Measurements from ENCODE around the gene LYPD6. TPM values are rescaled to one million over a fixed set of nuclear protein-coding genes. Genes with fewer than 3 reads are reported as not detected.

Gene LYPD6
- total RNA-seq, 2 donors from 2014 or later = 0.99 to 2.9 TPM

- 90 to 93% methylated on average over 6 of the region's 6 CpGs for WGBS, 2 donors
- Histone ChIP-seq H3K27ac (no peak overlapping the region), H3K4me1 (no peaks in the 10 kb centered on the region), H3K4me3 (no peak overlapping the region), H3K36me3 (replicated peaks in 1 of 2; ENCODE audit: insufficient read depth in 1 of 2, low read depth in 2 of 2) (no peaks in the 10 kb centered on the region), H3K9me3 (no peaks in the 10 kb centered on the region), H3K27me3 (no peaks in the 10 kb centered on the region)
- DNase-seq (no peak), ATAC-seq (no peak)
- intact Hi-C loops (cut with DNase I) = no loop called here
- TF ChIP-seq CTCF (IDR thresholded peaks at IDR 0.05) (no peak), POLR2A (IDR thresholded peaks at IDR 0.05) (no peak)
Measured at GRCh38 chr2:149410701-149411484, 80.5 kb downstream of the LYPD6 start.

GRCh38 chr2:149413487-149413886 lies 83.1 kb downstream of the LYPD6 start:
- 78 to 86% methylated on average over 2 of the region's 2 CpGs for WGBS, 2 donors
- Histone ChIP-seq H3K4me1 (no peaks in the 10 kb centered on the region), H3K27me3 (no peaks in the 10 kb centered on the region), H3K27ac (no peak overlapping the region), H3K9me3 (no peaks in the 10 kb centered on the region), H3K4me3 (no peak overlapping the region), H3K36me3 (replicated peaks in 1 of 2; ENCODE audit: insufficient read depth in 1 of 2, low read depth in 2 of 2) (no peaks in the 10 kb centered on the region)
- intact Hi-C loops (cut with DNase I) = no loop called here
- DNase-seq = no peak
- no peak for TF ChIP-seq POLR2A (IDR thresholded peaks at IDR 0.05)
- no peak for TF ChIP-seq CTCF (IDR thresholded peaks at IDR 0.05)
- ATAC-seq = no peak

GRCh38 chr2:149415086-149415485 lies 84.7 kb downstream of the LYPD6 start:
- intact Hi-C loops (cut with DNase I) = no loop called here
- Histone ChIP-seq H3K4me1 (no peaks in the 10 kb centered on the region), H3K36me3 (replicated peaks in 1 of 2; ENCODE audit: insufficient read depth in 1 of 2, low read depth in 2 of 2) (no peaks in the 10 kb centered on the region), H3K4me3 (no peak overlapping the region), H3K9me3 (no peaks in the 10 kb centered on the region), H3K27me3 (no peaks in the 10 kb centered on the region), H3K27ac (no peak overlapping the region)
- TF ChIP-seq CTCF (IDR thresholded peaks at IDR 0.05) = no peak
- TF ChIP-seq POLR2A (IDR thresholded peaks at IDR 0.05) = no peak
- DNase-seq = no peak
- WGBS, 2 donors = 50 to 60% methylated on average over 1 of the region's 1 CpG
- ATAC-seq = no peak

- DNase-seq (no peak), ATAC-seq (no peak)
- H3K27me3 ChIP-seq = no peaks in the 10 kb centered on the region
- H3K4me3 ChIP-seq = no peak overlapping the region
- H3K4me1 ChIP-seq = peaks cover 6% of the 10 kb centered on the region
- no peak overlapping the region for H3K27ac ChIP-seq
- no peaks in the 10 kb centered on the region for H3K36me3 ChIP-seq (replicated peaks in 1 of 2; ENCODE audit: insufficient read depth in 1 of 2, low read depth in 2 of 2)
- intact Hi-C loops (cut with DNase I) = no loop called here
- TF ChIP-seq CTCF (IDR thresholded peaks at IDR 0.05) (no peak), POLR2A (IDR thresholded peaks at IDR 0.05) (no peak)
- 81 to 84% methylated on average over 5 of the region's 5 CpGs for WGBS, 2 donors
- H3K9me3 ChIP-seq = no peaks in the 10 kb centered on the region
Measured at GRCh38 chr2:149418065-149418464, 87.7 kb downstream of the LYPD6 start.

All from body of pancreas (tissue), 4 donors.